ENCODE data around the gene ARHGEF39.

Gene ARHGEF39

GRCh38 chr9:35700942-35701341, 35.9 kb upstream of the ARHGEF39 start:
- DNase-seq (ENCODE audit: extremely low read depth, low read depth), result no peak
- no peak for TF ChIP-seq CTCF (IDR thresholded peaks at IDR 0.05; ENCODE audit: low read depth, low read length, missing control alignments)
- no peak overlapping the region for H3K4me3 ChIP-seq (replicated peaks; ENCODE audit: low read depth, low read length)

DNA sequence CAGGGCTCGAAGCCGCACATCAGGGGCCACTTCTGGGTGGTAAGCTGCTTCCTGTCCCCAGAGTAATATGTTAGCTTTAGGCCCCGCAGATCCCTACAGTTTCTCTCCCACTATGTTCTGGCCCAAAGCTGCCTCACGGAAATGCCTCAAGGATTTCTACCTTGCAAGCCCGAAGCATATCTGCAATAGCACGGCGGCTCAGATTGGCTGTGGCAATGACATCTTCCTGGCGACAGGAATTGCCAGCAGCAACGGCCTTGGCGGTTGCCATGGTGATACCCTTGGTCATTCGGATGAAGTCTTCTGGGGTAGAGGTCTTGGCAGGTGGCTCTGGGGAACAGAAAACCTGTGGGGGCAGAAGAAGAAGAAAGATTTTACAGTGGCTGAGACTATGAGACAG, 35.0 kb upstream of the ARHGEF39 start:
- DNase-seq (ENCODE audit: extremely low read depth, low read depth), result no peak
- no peak overlapping the region for H3K4me3 ChIP-seq (replicated peaks; ENCODE audit: low read depth, low read length)
- no peak for TF ChIP-seq CTCF (IDR thresholded peaks at IDR 0.05; ENCODE audit: low read depth, low read length, missing control alignments)

- no peak overlapping the region for H3K4me3 ChIP-seq (replicated peaks; ENCODE audit: low read depth, low read length)
- TF ChIP-seq CTCF (IDR thresholded peaks at IDR 0.05; ENCODE audit: low read depth, low read length, missing control alignments), result no peak
- DNase-seq (ENCODE audit: extremely low read depth, low read depth), result no peak
Measured at GRCh38 chr9:35698231-35698630, 33.2 kb upstream of the ARHGEF39 start.

DNA sequence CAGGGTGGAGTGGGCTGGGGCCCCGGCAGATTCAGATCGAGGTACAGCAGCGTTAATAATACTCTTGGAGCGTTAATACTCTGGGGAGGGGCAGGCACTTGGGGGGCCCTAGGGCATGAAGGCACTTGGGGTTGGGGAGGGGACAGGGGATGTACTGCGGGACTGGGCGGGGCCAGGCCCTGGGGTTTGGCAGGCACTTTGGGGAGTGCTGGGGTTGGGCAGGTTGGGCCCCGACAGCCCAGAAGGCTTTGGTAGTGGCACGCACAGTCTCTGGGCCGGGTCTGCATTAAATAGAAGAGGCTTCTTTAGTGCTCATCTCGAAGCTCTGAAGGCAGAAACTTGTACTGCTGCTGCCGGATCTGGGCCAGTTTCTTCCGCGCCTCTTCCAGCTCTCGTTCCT, 32.5 kb upstream of the ARHGEF39 start:
- H3K4me3 ChIP-seq (replicated peaks; ENCODE audit: low read depth, low read length), result no peak overlapping the region
- DNase-seq (ENCODE audit: extremely low read depth, low read depth), result no peak
- no peak for TF ChIP-seq CTCF (IDR thresholded peaks at IDR 0.05; ENCODE audit: low read depth, low read length, missing control alignments)

- peak; percentile 91 for TF ChIP-seq CTCF (IDR thresholded peaks at IDR 0.05; ENCODE audit: low read depth, low read length, missing control alignments)
- no peak overlapping the region for H3K4me3 ChIP-seq (replicated peaks; ENCODE audit: low read depth, low read length)
- no peak for DNase-seq (ENCODE audit: extremely low read depth, low read depth)
Measured at GRCh38 chr9:35696520-35697215, 31.7 kb upstream of the ARHGEF39 start.

DNA sequence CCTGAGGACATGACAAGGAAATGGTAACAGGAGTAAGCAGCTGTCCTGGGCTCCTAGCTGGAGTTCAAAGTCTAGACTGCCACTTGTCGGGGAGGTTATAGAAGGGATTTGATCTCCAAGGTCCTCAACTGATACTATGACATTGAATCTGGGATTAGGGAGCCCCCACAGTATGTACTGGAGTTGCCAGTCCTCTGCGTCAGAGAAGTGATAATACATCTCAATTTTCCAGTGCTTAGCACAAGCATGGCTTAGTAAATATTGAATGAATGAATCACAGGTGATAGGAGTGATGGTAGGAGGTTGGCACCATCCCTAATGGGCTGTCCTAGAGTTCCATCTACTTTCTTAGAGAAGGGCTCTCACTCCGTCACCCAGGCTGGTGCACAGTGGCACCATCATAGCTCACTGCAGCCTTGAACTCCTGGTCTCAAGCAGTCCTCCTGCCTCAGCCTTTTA, 31.0 kb upstream of the ARHGEF39 start:
- DNase-seq (ENCODE audit: extremely low read depth, low read depth), result no peak
- H3K4me3 ChIP-seq (replicated peaks; ENCODE audit: low read depth, low read length), result no peak overlapping the region
- TF ChIP-seq CTCF (IDR thresholded peaks at IDR 0.05; ENCODE audit: low read depth, low read length, missing control alignments), result no peak
